MCF 10A (cell line): ENCODE data around the gene ARHGAP15. TPM values are rescaled to one million over a fixed set of nuclear protein-coding genes. Genes with fewer than 3 reads are reported as not detected.

Experiments
- BruUV-seq: library from RNA; stranded (reverse); fragments of 400-500 nt; replicated peaks from 2 replicates; lab custom pipeline; 2021; lab: Mats Ljungman, UMichigan
- CTCF ChIA-PET: fragments of 300-600 bp; sonication (Branson Sonifier 250); formaldehyde crosslinking; extraction: SDS; loops from one replicate; lab custom pipeline; 2021; ENCODE audit warnings: antibody characterized with exemption, inconsistent platforms; lab: Yijun Ruan, JAX
- POLR2A ChIA-PET: fragments of 300-600, 350-650 bp; sonication (Branson Sonifier 250); formaldehyde crosslinking; extraction: SDS; loops from one replicate; lab custom pipeline; 2020; ENCODE audit warnings: antibody characterized with exemption, inconsistent platforms; lab: Yijun Ruan, JAX
- DNase-seq: peaks from one replicate; pipeline ENCODE4 v3.0.0-alpha.2; 2018; ENCODE audit not compliant: unreplicated experiment
- H3K27ac Mint-ChIP-seq: one replicate; pipeline ENCODE4 v1.8.0; 2022; ENCODE audit warnings: mild to moderate bottlenecking, low read depth, mixed read lengths; ENCODE audit not compliant: unreplicated experiment
- H3K27me3 Mint-ChIP-seq: one replicate; pipeline ENCODE4 v1.8.0; 2022; ENCODE audit warnings: mixed read lengths; ENCODE audit not compliant: insufficient read depth, unreplicated experiment
- H3K36me3 Mint-ChIP-seq: one replicate; pipeline ENCODE4 v1.8.0; 2022; ENCODE audit warnings: mild to moderate bottlenecking, moderate library complexity, mixed read lengths; ENCODE audit not compliant: insufficient read depth, unreplicated experiment
- H3K4me1 Mint-ChIP-seq: one replicate; pipeline ENCODE4 v1.8.0; 2022; ENCODE audit warnings: mixed read lengths; ENCODE audit not compliant: insufficient read depth, unreplicated experiment
- H3K4me3 Mint-ChIP-seq: one replicate; pipeline ENCODE4 v1.8.0; 2022; ENCODE audit warnings: mild to moderate bottlenecking, moderate library complexity, mixed read lengths; ENCODE audit not compliant: unreplicated experiment
- H3K9me3 Mint-ChIP-seq: one replicate; pipeline ENCODE4 v1.8.0; 2022; ENCODE audit warnings: mixed read lengths; ENCODE audit not compliant: unreplicated experiment
- CTCF ChIP-seq: fragments of 200-600 bp; IDR thresholded peaks from one replicate; pipeline ENCODE4 v1.8.0; 2022; ENCODE audit warnings: antibody characterized with exemption, mild to moderate bottlenecking; ENCODE audit not compliant: unreplicated experiment
- intact Hi-C: fragments of 100-400 bp; cut with micrococcal nuclease; formaldehyde crosslinking; loops from 2 replicates; pipeline ENCODE4 v1.14.1; 2022
- total RNA-seq: library from RNA; stranded (reverse); gene quantifications from 2 replicates; pipeline ENCODE4 v1.2.3, GENCODE V29; 2022

Gene ARHGAP15
- total RNA-seq, 1 experiment from 2014 or later, result not detected

GRCh38 chr2:143255899-143256298, 126.7 kb downstream of the ARHGAP15 start:
- no peak for TF ChIP-seq CTCF
- Mint-ChIP-seq H3K4me3 (no peak overlapping the region), H3K27ac (no peak overlapping the region), H3K9me3 (no peaks in the 10 kb centered on the region), H3K36me3 (no peaks in the 10 kb centered on the region), H3K27me3 (no peaks in the 10 kb centered on the region), H3K4me1 (peaks cover 6% of the 10 kb centered on the region)
- POLR2A ChIA-PET, result no interaction called here
- CTCF ChIA-PET, result interaction anchor here (1.1 to 1.8 kb wide), 4 partner anchors 8 to 221 kb away, joined by 3 to 7 read pairs (median 4); no protein-coding TSS in a partner anchor
- intact Hi-C loops, result no loop called here
- no TSS peak for BruUV-seq
- no peak for DNase-seq

DNA sequence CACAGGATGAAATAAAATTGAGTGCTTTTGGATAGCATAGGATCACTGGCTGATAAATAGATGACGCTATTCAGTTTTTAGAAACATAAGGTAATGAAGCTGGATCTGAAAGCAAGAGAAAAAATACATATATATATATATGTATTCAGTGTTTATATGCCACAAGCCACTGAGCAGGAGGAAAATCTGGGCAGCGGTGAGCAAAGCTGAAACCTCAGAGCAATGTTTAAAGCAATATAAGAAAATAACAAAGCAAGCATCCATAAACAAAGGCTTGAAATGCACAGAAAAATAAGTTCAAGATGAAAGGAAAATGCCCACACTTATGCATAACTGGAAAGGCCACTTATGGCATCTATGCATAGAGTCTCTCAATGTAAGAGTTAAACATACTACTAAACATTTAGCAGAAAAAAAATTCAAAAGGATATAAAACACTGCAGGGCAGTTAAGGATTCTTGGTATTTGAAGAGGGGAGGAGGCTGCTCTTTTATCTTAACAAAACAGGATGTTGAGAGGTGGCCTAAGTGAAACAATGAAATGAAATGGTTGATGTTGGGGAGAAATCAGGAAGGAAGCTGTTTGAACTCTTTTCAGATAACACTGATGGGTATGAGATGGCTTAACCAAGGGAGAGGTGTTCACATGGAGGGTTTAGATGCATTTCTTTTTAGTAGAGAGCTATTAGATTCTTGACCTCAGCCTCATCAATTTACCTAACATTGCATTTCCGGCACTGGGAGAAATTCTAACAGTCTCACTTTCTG, 129.1 kb downstream of the ARHGAP15 start:
- POLR2A ChIA-PET, result interaction anchor here (1.0 to 1.8 kb wide), 2 partner anchors 52 to 97 kb away, joined by 3 to 5 read pairs; no protein-coding TSS in a partner anchor
- BruUV-seq, result no TSS peak
- Mint-ChIP-seq H3K36me3 (peaks cover 5% of the 10 kb centered on the region), H3K4me3 (no peak overlapping the region), H3K4me1 (peaks cover 11% of the 10 kb centered on the region), H3K9me3 (no peaks in the 10 kb centered on the region), H3K27me3 (no peaks in the 10 kb centered on the region), H3K27ac (no peak overlapping the region)
- DNase-seq, result no peak
- no peak for TF ChIP-seq CTCF
- CTCF ChIA-PET, result interaction anchor here (0.6 to 6.3 kb wide), 41 partner anchors 7 to 1923 kb away, joined by 3 to 72 read pairs (median 4); no protein-coding TSS in a partner anchor
- intact Hi-C loops, result no loop called here

- intact Hi-C loops, result loop anchor here (1.0 kb wide), 5 partner anchors 54 to 225 kb away; no protein-coding TSS in a partner anchor
- CTCF ChIA-PET, result interaction anchor here (0.6 to 6.3 kb wide), 42 partner anchors 8 to 1249 kb away, joined by 3 to 72 read pairs (median 4); no protein-coding TSS in a partner anchor
- H3K27me3 Mint-ChIP-seq, result no peaks in the 10 kb centered on the region
Measured at GRCh38 chr2:143259368-143259958, 130.2 kb downstream of the ARHGAP15 start.

More at GRCh38 chr2:143259368-143259958, 130.2 kb downstream of the ARHGAP15 start:
- Mint-ChIP-seq H3K27ac (no peak overlapping the region), H3K4me1 (peaks cover 14% of the 10 kb centered on the region), H3K36me3 (peaks cover 5% of the 10 kb centered on the region), H3K4me3 (peak overlapping the region; percentile 4), H3K9me3 (no peaks in the 10 kb centered on the region)
- peak; percentile 64 for TF ChIP-seq CTCF
- POLR2A ChIA-PET, result interaction anchor here (0.7 to 1.8 kb wide), 3 partner anchors 53 to 230 kb away, joined by 3 to 5 read pairs (median 3); no protein-coding TSS in a partner anchor
- peak; percentile 76 for DNase-seq
- BruUV-seq, result no TSS peak
